ENCODE measurements around the gene ADRA2C.

DNA sequence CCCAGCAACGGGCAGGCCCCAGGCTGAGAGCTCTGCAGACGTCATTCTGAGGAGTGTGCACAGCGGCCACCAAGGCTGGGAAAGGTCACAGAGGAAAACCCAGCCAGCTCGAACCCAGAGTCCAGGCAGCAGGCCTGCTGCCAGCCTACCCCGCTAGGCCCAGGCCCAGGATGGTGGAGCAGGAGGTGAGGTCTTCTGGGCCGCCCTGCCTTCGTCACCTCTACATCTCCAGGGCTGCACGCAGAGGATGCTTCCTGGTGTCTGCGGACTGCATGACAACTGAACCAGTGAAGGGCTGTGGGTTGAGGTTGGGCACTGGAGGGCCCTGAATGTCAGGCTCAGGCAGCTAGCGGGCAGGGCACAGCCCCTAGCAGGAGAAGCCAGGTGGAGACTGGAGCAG is 5.8 kb upstream of the ADRA2C start:
- TF ChIP-seq, protein P1, sequence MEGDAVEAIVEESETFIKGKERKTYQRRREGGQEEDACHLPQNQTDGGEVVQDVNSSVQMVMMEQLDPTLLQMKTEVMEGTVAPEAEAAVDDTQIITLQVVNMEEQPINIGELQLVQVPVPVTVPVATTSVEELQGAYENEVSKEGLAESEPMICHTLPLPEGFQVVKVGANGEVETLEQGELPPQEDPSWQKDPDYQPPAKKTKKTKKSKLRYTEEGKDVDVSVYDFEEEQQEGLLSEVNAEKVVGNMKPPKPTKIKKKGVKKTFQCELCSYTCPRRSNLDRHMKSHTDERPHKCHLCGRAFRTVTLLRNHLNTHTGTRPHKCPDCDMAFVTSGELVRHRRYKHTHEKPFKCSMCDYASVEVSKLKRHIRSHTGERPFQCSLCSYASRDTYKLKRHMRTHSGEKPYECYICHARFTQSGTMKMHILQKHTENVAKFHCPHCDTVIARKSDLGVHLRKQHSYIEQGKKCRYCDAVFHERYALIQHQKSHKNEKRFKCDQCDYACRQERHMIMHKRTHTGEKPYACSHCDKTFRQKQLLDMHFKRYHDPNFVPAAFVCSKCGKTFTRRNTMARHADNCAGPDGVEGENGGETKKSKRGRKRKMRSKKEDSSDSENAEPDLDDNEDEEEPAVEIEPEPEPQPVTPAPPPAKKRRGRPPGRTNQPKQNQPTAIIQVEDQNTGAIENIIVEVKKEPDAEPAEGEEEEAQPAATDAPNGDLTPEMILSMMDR (IDR thresholded peaks at IDR 0.05; ENCODE audit: low read depth, low read length, poor library complexity, severe bottlenecking) = no peak
- TF ChIP-seq EZH2phosphoT487 (IDR thresholded peaks at IDR 0.05; ENCODE audit: borderline replicate concordance, low read length) = no peak
